Karpas-422 (cell line): ENCODE measurements around the gene KSR2. TPM values are rescaled to one million over a fixed set of nuclear protein-coding genes. Genes with fewer than 3 reads are reported as not detected.
"Not testable (repeated sequence)": the region's sequence is repeated elsewhere in the genome, so short reads cannot be mapped to it uniquely, and the experiment has no call there.

Source experiments
- DNase-seq: peaks from one replicate; pipeline ENCODE4 v3.0.0-alpha.2; 2015
- H2AFZ ChIP-seq: fragments of 200-600 bp; sonication (generic); 2 replicates; pipeline ENCODE4 v1.6.1; 2014; ENCODE audit warnings: antibody characterized with exemption, low read length, mixed read lengths
- H3K27ac ChIP-seq: fragments of 200-600 bp; sonication (generic); 2 replicates; pipeline ENCODE4 v1.5.1; 2014; ENCODE audit warnings: mild to moderate bottlenecking, low read length, moderate library complexity
- H3K27me3 ChIP-seq: fragments of 200-600 bp; sonication (generic); 2 replicates; pipeline ENCODE4 v1.6.1; 2014; ENCODE audit warnings: low read length, mixed read lengths
- H3K36me3 ChIP-seq: fragments of 200-600 bp; sonication (generic); 2 replicates; pipeline ENCODE4 v1.6.1; 2014; ENCODE audit warnings: low read length, mixed read lengths; ENCODE audit not compliant: insufficient read depth
- H3K4me1 ChIP-seq: fragments of 200-600 bp; sonication (generic); 2 replicates; pipeline ENCODE4 v1.6.1; 2014; ENCODE audit warnings: mild to moderate bottlenecking, low read length, mixed read lengths
- H3K4me2 ChIP-seq: fragments of 200-600 bp; sonication (generic); 2 replicates; pipeline ENCODE4 v1.6.1; 2014; ENCODE audit warnings: low read length, low read depth, mild to moderate bottlenecking; ENCODE audit not compliant: poor library complexity, severe bottlenecking
- H3K4me3 ChIP-seq: fragments of 200-600 bp; sonication (generic); 2 replicates; pipeline ENCODE4 v1.5.1; 2014; ENCODE audit warnings: mild to moderate bottlenecking, antibody characterized with exemption, low read length, mixed read lengths
- H3K79me2 ChIP-seq: fragments of 200-600 bp; sonication (generic); 2 replicates; pipeline ENCODE4 v1.6.1; 2014; ENCODE audit warnings: mild to moderate bottlenecking, low read length, mixed read lengths
- H3K9ac ChIP-seq: fragments of 200-600 bp; sonication (generic); 2 replicates; pipeline ENCODE4 v1.6.0; 2014; ENCODE audit warnings: low read length
- H3K9me2 ChIP-seq: fragments of 200-600 bp; sonication (generic), shearing (Covaris generic); replicated peaks from 2 replicates; pipeline ENCODE4 v1.6.0; 2014; ENCODE audit warnings: mild to moderate bottlenecking, low read length, moderate library complexity; ENCODE audit not compliant: insufficient read depth
- H3K9me3 ChIP-seq: fragments of 300-700, 200-600 bp; sonication (generic); 2 replicates; pipeline ENCODE4 v1.6.1; 2014; ENCODE audit warnings: low read length, mixed read lengths
- H4K20me1 ChIP-seq: fragments of 200-600 bp; sonication (generic); 2 replicates; pipeline ENCODE4 v1.6.1; 2014; ENCODE audit warnings: mild to moderate bottlenecking, antibody characterized with exemption, low read length, low read depth; ENCODE audit not compliant: insufficient read depth
- total RNA-seq: library from RNA; depleted of rRNA; stranded (reverse); fragments of >200 nt; shearing (Covaris generic); gene quantifications from 2 replicates; pipeline ENCODE4 v1.2.3, GENCODE V29; 2014; ENCODE audit warnings: low replicate concordance

Gene KSR2
- total RNA-seq, 1 experiment from 2014 or later, result 0.04 TPM

DNA sequence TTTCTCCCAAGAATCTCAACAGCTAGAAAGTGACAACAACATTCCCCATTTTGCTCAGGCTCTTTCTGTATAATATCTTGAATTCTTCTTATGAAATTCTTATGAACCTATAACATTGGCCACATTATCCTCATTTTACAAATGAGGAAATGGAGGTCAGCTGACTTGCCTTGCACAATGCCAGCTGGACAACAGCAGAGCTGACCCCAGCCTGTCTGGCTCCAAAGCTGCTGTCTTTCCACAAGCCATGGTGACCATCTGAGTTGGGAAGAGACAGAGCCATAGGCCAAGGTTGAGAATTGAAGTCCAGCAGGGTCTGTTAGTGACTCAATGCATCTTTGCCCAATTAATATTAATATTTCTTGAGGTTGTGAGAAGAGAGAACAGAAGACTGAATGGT is 87.3 kb downstream of the KSR2 start:
- Histone ChIP-seq H2AFZ (no peak overlapping the region), H3K36me3 (no peaks in the 10 kb centered on the region), H3K27ac (no peak overlapping the region), H4K20me1 (no peaks in the 10 kb centered on the region), H3K79me2 (no peaks in the 10 kb centered on the region), H3K4me3 (no peak overlapping the region), H3K9me3 (no peaks in the 10 kb centered on the region), H3K27me3 (no peaks in the 10 kb centered on the region), H3K9ac (no peak overlapping the region), H3K4me2 (no peak overlapping the region), H3K4me1 (no peaks in the 10 kb centered on the region), H3K9me2 (no peaks in the 10 kb centered on the region)
- no peak for DNase-seq

DNA sequence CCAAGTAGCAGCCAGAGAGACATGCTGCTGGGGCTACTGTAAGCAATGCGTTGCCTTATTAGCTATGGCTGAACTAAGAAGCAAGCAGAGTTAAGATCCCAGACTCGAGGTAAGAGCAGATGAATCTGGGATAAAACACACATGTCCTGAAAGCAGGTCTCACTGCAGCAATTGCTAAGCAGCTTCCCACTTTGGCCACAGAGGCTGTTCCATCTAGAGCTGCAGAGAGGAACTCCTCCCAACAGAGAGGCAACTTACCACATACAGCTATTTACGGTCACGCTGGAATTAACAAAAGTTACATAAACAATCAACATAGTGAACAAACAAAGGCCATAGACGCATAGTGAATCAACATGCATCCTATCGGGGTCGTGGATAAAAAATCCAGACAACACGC is 90.2 kb downstream of the KSR2 start:
- DNase-seq, result no peak
- Histone ChIP-seq H3K4me1 (peaks cover 9% of the 10 kb centered on the region), H3K36me3 (no peaks in the 10 kb centered on the region), H3K9me3 (no peaks in the 10 kb centered on the region), H3K9me2 (no peaks in the 10 kb centered on the region), H3K4me2 (no peak overlapping the region), H4K20me1 (no peaks in the 10 kb centered on the region), H3K27me3 (no peaks in the 10 kb centered on the region), H3K79me2 (no peaks in the 10 kb centered on the region), H3K27ac (no peak overlapping the region), H2AFZ (no peak overlapping the region), H3K4me3 (no peak overlapping the region), H3K9ac (no peak overlapping the region)

DNA sequence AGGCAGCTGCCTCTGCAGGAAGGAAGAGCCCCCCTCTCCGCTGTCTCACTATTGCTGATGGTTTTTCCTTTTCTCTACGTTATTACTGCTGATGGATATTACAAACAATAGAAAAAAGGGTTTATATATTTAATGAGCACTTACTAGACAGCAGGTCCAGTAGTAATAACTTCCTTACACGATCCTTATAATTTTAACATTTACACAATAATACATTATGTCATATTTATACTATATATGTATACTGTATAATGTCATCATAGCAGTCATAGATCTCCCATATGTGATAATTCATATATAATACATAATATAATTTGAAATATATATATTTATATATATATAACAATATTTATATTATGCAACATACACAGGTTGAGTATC is 92.4 kb downstream of the KSR2 start:
- no peaks in the 10 kb centered on the region for H3K79me2 ChIP-seq
- H3K9me3 ChIP-seq, result no peaks in the 10 kb centered on the region
- no peak overlapping the region for H2AFZ ChIP-seq
- H3K4me1 ChIP-seq, result peaks cover 9% of the 10 kb centered on the region
- H3K4me3 ChIP-seq, result no peak overlapping the region
- no peaks in the 10 kb centered on the region for H3K36me3 ChIP-seq
- H4K20me1 ChIP-seq, result no peaks in the 10 kb centered on the region
- no peak for DNase-seq
- no peak overlapping the region for H3K27ac ChIP-seq
- H3K9ac ChIP-seq, result no peak overlapping the region
- H3K9me2 ChIP-seq, result no peaks in the 10 kb centered on the region
- H3K4me2 ChIP-seq, result no peak overlapping the region
- H3K27me3 ChIP-seq, result no peaks in the 10 kb centered on the region

DNA sequence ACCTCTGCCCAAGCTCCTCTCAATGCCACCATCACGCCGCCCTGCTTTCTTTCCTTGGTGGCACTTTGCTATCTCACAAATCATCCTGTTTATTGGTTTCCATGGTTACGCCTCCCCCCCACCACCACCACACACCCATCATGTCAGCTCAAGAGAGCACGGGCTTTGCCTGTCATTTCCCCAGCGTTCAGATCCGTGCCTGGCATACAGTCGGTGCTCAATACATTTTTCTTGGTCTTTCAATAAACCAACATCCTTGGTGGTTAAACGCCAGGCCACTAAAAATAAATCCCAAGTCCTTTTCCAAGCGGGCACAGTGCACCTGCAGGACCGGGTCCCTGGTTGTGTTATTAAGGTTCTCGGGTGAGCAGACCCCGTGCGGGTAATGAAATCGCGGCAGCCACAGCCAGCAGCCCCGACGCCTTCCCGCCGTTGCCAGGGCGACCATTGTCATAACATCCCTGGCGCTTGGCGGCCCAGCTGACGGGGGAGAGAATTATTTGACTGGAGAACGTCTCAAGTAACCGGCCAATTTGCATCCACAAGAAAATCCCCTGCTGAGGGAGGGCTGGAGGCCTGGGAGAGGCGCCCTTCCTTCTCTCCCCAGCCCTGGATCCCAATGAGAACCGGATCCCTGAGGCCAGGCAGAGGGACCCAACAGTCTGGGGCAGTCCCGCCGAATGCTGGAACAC is 92.9 kb downstream of the KSR2 start:
- no peaks in the 10 kb centered on the region for H3K79me2 ChIP-seq
- no peak overlapping the region for H3K4me3 ChIP-seq
- no peaks in the 10 kb centered on the region for H4K20me1 ChIP-seq
- H3K27me3 ChIP-seq, result no peaks in the 10 kb centered on the region
- H3K9ac ChIP-seq, result no peak overlapping the region
- H2AFZ ChIP-seq, result no peak overlapping the region
- DNase-seq, result peak; percentile 66
- H3K9me2 ChIP-seq, result no peaks in the 10 kb centered on the region
- H3K36me3 ChIP-seq, result no peaks in the 10 kb centered on the region
- H3K4me2 ChIP-seq, result peak overlapping the region; percentile 44
- no peak overlapping the region for H3K27ac ChIP-seq
- peaks cover 9% of the 10 kb centered on the region for H3K4me1 ChIP-seq
- no peaks in the 10 kb centered on the region for H3K9me3 ChIP-seq

DNA sequence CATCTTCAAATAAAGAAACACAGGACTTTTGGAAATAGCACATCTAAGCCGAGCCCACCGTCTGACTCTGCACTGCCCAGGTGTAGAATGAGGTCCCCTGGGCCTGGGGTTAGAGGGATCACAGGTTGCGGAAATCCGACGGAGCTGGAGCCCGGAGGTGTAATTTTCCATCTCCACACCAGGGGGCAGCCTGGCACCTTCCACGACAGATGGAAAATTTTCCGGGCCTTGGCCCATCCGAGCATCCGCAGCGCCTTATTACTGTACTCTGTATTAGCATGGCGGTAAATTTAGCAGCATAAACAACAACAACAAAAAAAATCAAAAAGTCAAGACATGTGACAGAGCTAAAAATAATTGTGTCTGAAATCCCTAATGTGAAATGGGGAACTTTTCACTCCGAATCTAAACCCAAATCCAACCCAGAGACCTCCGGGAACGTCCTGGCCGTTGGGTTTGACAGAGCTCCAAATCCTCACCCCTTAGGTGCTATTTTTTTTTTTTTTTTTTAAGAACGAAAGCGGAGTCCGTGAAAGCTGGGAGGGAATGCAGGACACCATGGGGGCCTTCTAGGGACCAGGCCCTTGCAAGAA is 93.9 kb downstream of the KSR2 start:
- DNase-seq, result peak; percentile 88
- Histone ChIP-seq H3K4me2 (no peak overlapping the region), H2AFZ (no peak overlapping the region), H3K36me3 (no peaks in the 10 kb centered on the region), H3K79me2 (no peaks in the 10 kb centered on the region), H3K9me2 (no peaks in the 10 kb centered on the region), H3K4me3 (no peak overlapping the region), H4K20me1 (no peaks in the 10 kb centered on the region), H3K27me3 (no peaks in the 10 kb centered on the region), H3K9me3 (no peaks in the 10 kb centered on the region), H3K9ac (no peak overlapping the region), H3K27ac (no peak overlapping the region), H3K4me1 (peaks cover 9% of the 10 kb centered on the region)

DNA sequence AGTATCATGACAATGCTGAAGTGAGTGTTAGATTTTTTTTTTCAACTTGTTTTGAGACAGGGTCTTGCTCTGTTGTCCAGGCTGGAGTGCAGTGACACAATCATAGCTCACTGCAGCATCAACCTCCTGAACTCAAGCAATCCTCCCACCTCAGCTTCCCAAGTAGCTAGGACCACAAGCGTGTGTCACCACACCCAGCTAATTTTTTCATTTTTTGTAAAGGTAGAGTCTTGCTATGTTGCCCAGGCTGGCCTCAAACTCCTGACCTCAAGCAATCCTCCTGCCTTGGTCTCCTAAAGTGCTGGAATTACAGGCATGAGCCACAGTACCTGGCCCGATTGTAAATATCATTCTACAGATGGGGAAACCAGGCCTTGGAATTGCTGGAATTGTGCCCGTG is 94.6 kb downstream of the KSR2 start:
- not testable (repeated sequence) for H3K4me1 ChIP-seq, H3K4me2 ChIP-seq, H3K4me3 ChIP-seq, H3K27ac ChIP-seq, H3K27me3 ChIP-seq, H4K20me1 ChIP-seq, H3K9me3 ChIP-seq, H3K36me3 ChIP-seq, H3K9ac ChIP-seq, H3K9me2 ChIP-seq, DNase-seq, H2AFZ ChIP-seq, H3K79me2 ChIP-seq

DNA sequence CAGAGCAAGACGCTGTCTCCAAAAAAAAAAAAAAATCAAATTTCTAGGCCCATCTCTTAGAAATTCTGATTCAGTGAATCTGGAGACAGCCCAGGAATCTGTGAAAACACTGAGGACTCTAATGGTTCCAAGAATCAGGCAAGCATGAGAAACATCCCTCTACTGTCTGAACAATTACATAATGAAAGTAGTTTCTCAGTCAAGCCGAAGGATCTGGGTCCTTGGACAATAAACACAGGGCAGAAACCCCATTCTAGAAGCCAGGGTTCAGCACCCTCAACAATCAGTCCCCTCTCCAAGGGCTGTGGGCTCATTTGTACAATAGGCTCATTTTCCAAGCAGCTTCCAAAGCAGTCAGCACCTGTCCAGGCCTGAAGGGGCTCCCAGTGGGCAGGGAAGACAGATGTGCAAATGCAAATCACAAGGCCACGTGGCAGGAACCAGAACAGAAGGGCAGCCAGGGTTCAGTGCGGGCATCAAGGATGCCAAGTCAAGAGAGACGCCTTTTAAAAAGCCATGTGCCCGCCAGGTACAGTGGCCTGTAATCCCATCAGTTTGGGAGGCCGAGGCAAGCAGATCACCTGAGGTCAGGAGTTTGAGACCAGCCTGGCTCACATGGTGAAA is 96.1 kb downstream of the KSR2 start:
- Histone ChIP-seq H3K4me2 (no peak overlapping the region), H4K20me1 (no peaks in the 10 kb centered on the region), H3K4me3 (no peak overlapping the region), H2AFZ (no peak overlapping the region), H3K36me3 (no peaks in the 10 kb centered on the region), H3K9ac (no peak overlapping the region), H3K4me1 (peaks cover 9% of the 10 kb centered on the region), H3K9me3 (no peaks in the 10 kb centered on the region), H3K79me2 (no peaks in the 10 kb centered on the region), H3K27me3 (no peaks in the 10 kb centered on the region), H3K27ac (no peak overlapping the region), H3K9me2 (no peaks in the 10 kb centered on the region)
- no peak for DNase-seq

DNA sequence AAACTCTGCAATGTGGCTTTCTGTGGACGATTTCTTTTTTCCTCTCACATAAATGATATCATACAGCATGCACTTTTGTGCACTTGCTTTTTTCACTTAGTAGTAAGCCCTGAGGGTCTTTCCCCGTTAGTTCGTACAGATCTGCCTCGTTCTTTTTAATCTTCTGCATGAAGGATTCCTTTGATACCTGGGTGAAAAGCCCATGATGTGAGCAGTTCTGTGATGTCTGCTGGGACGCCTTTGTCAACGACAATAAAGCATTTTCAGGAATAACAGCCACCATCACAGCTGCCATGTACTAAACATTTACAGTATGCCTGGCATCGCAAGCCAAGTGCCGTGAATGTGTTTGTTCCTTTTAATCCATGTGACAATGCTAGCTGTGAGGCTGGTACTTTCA is 99.2 kb downstream of the KSR2 start:
- Histone ChIP-seq H3K79me2 (no peaks in the 10 kb centered on the region), H3K27me3 (no peaks in the 10 kb centered on the region), H3K4me3 (no peak overlapping the region), H2AFZ (no peak overlapping the region), H3K9me2 (no peaks in the 10 kb centered on the region), H3K27ac (no peak overlapping the region), H4K20me1 (no peaks in the 10 kb centered on the region), H3K9me3 (no peaks in the 10 kb centered on the region), H3K4me1 (no peaks in the 10 kb centered on the region), H3K9ac (no peak overlapping the region), H3K4me2 (no peak overlapping the region), H3K36me3 (no peaks in the 10 kb centered on the region)
- DNase-seq, result no peak
